Heart left ventricle (tissue), 16 donors: ENCODE results near the gene SMARCB1. TPM values are rescaled to one million over a fixed set of nuclear protein-coding genes. Genes with fewer than 3 reads are reported as not detected.

Experiments
- ATAC-seq, 4 donors: fragments of 200-7000 bp; cut with Tn5 transposase; one replicate each; pipeline ENCODE4 v1.9.1; 2020 to 2022; ENCODE audit warnings: moderate library complexity in 4 of 4, mild to moderate bottlenecking in 3 of 4, moderate number of reproducible peaks in 1 of 4
- DNase-seq, 5 donors: peaks; one replicate each; pipeline ENCODE4 v3.0.0-alpha.2; 2020
- H3K27ac ChIP-seq, 12 donors: fragments of 200-600 bp; sonication (generic) in 4 of 12; one replicate each; pipeline versions ENCODE4 v1.5.0 to v1.8.0; 2016 to 2022; ENCODE audit warnings: mild to moderate bottlenecking in 2 of 12
- H3K27me3 ChIP-seq, 9 donors: fragments of 200-600 bp; sonication (generic) in 2 of 9; one replicate each; pipeline versions ENCODE4 v1.5.1 to v1.8.0; 2016 to 2022; ENCODE audit warnings: mild to moderate bottlenecking in 3 of 9
- H3K36me3 ChIP-seq, 9 donors: fragments of 200-600 bp; sonication (generic) in 2 of 9; one replicate each; pipeline versions ENCODE4 v1.5.0 to v1.8.0; 2018 to 2022; ENCODE audit warnings: mild to moderate bottlenecking in 2 of 9
- H3K4me1 ChIP-seq, 12 donors: fragments of 200-600 bp; sonication (generic) in 4 of 12; one replicate each; pipeline versions ENCODE4 v1.5.0 to v1.8.0; 2016 to 2022; ENCODE audit warnings: mild to moderate bottlenecking in 3 of 12
- H3K4me3 ChIP-seq, 12 donors: fragments of 200-600 bp; sonication (generic) in 4 of 12; one replicate each; pipeline versions ENCODE4 v1.5.0 to v1.8.0; 2017 to 2022; ENCODE audit warnings: mild to moderate bottlenecking in 9 of 12, moderate library complexity in 4 of 12
- H3K9me3 ChIP-seq, 12 donors: fragments of 200-600 bp; sonication (generic) in 4 of 12; one replicate each; pipeline versions ENCODE4 v1.5.0 to v1.8.0; 2016 to 2022; ENCODE audit warnings: mild to moderate bottlenecking in 1 of 12
- CTCF ChIP-seq, 12 donors: fragments of 200-600 bp; sonication (generic) in 4 of 12; IDR thresholded peaks; one replicate each; pipeline versions ENCODE4 v1.5.0 to v1.8.0; 2018 to 2022; ENCODE audit warnings: antibody characterized with exemption in 12 of 12, mild to moderate bottlenecking in 5 of 12
- POLR2A ChIP-seq, 2 donors: fragments of 450-650 bp; IDR thresholded peaks; one replicate each; pipeline ENCODE4 v1.6.1; 2017; ENCODE audit warnings: antibody characterized with exemption in 2 of 2, mild to moderate bottlenecking in 2 of 2, moderate library complexity in 2 of 2
- WGBS, 4 donors: extraction: QIAGEN DNeasy Blood & Tissue Kit in 2 of 4; methylation state at CpG; one replicate each; pipeline versions ENCODE4 v1.1.5 to v1.1.7; 2013 to 2018; 5-methylcytosine and 5-hydroxymethylcytosine counted together
- intact Hi-C, 10 donors: fragments of 100-400 bp; cut with DNase I; formaldehyde crosslinking; loops; one replicate each; pipeline versions ENCODE4 v1.11.1 to v1.14.2; 2022
- polyA plus RNA-seq, 2 donors: library from polyadenylated mRNA; stranded (reverse); fragments of 200-250 nt; gene quantifications; one replicate each; pipeline ENCODE4 v1.2.3, GENCODE V29; 2013
- total RNA-seq, 9 donors: library from RNA; depleted of rRNA in 2 of 9; stranded (reverse); fragments of >200 nt in 2 of 9; fragmentation: NEBNext Ultra II Directional in 3 of 9; extraction: Animal tissue kit (Norgen Biotek cat#: 25700) in 3 of 9; gene quantifications; one replicate each; pipeline versions ENCODE4 v1.1.0 to v1.2.4, GENCODE V29; 2016 to 2023
- donor health status: ischemic (EF 13 %, LVEDD 7.1; RV severe dilation, severe dysfunction).
- donor health status: healthy with polysubstance abuse.
- donor health status: DM: no; HTN: yes; CAD: no.
- donor health status: DM: no; HTN: no; CAD: no.
- donor health status: ischemic (EF 25% LVEDD 6.9; RV normal size, moderate dysfunction).
- donor health status: ischemic (EF 25% LVEDD 5.7; RV mildly dilated, moderate dysfunction).
- donor health status: healthy.
- donor health status: DM: yes; HTN: yes; CAD: no.
- donor health status: ischemic (EF 35%, LVEDD 5.7; RV mildly dilated, moderate dysfunction).
- donor health status: nonischemic (EF 11% LVEDD 7.7; RV severe dilation, severe dysfunction).
- donor health status: DM: yes; HTN: yes; CAD: no.
- donor health status: PGD.
- donor health status: ischemic (EF 29% LVEDD 5.4; RV normal size, mild dysfunction).
- donor health status: nonischemic (EF 23%, LVEDD 6.1; RV moderate dilation, normal function).

The SMARCB1 gene
- total and polyA plus RNA-seq, 11 donors: 30.2 to 75.3 (median 45.6) TPM

- intact Hi-C loops: loop anchor here in 2 of 10 donors (2.0 to 5.0 kb wide), 2 partner anchors 19 to 33 kb away; no protein-coding TSS in a partner anchor
- H3K27ac ChIP-seq: peak overlapping the region in 3 of 12 donors; percentile 81 to 87 (median 81)
- DNase-seq (peak in 1 of 5 donors; percentile 10), ATAC-seq (no peak)
- H3K4me1 ChIP-seq: peaks cover 0 to 20% (median 8%) of the 10 kb centered on the region in 12 donors
- H3K4me3 ChIP-seq: peak overlapping the region in 8 of 12 donors; percentile 62 to 81 (median 71)
- WGBS, 4 donors: 48 to 67% (median 58%) methylated on average over 12 of the region's 12 CpGs
- H3K36me3 ChIP-seq: peaks cover 0 to 6% (median 4%) of the 10 kb centered on the region in 9 donors
- H3K9me3 ChIP-seq: no peaks in the 10 kb centered on the region
- H3K27me3 ChIP-seq: no peaks in the 10 kb centered on the region
- TF ChIP-seq CTCF (IDR thresholded peaks at IDR 0.05): no peak
- TF ChIP-seq POLR2A (IDR thresholded peaks at IDR 0.05): no peak
Measured at GRCh38 chr22:23749841-23750301, 36.9 kb upstream of the SMARCB1 start.

GRCh38 chr22:23750367-23750713 is 36.4 kb upstream of the SMARCB1 start:
- Histone ChIP-seq H3K27ac (peak overlapping the region in 11 of 12 donors; percentile 63 to 92 (median 87)), H3K9me3 (no peaks in the 10 kb centered on the region), H3K4me1 (peaks cover 0 to 22% (median 8%) of the 10 kb centered on the region in 12 donors), H3K27me3 (no peaks in the 10 kb centered on the region), H3K36me3 (peaks cover 0 to 2% (median 0%) of the 10 kb centered on the region in 9 donors), H3K4me3 (peak overlapping the region; percentile 46 to 81 (median 71))
- intact Hi-C loops: loop anchor here in 1 of 10 donors (5.0 kb wide), 1 partner anchor 33 kb away; no protein-coding TSS in a partner anchor
- ATAC-seq (no peak), DNase-seq (no peak)
- 31 to 38% (median 34%) methylated on average over 5 of the region's 5 CpGs for WGBS, 4 donors
- no peak for TF ChIP-seq CTCF (IDR thresholded peaks at IDR 0.05)
- TF ChIP-seq POLR2A (IDR thresholded peaks at IDR 0.05): no peak

- intact Hi-C loops: loop anchor here in 1 of 10 donors (5.0 kb wide), 1 partner anchor 34 kb away; no protein-coding TSS in a partner anchor
- TF ChIP-seq POLR2A (IDR thresholded peaks at IDR 0.05) (peak in 1 of 2 donors; percentile 55), CTCF (IDR thresholded peaks at IDR 0.05) (peak in 4 of 12 donors; percentile 5 to 37 (median 32))
- WGBS, 4 donors: 0 to 1% (median 1%) methylated on average over 15 to 78 of the region's 78 CpGs
Measured at GRCh38 chr22:23750714-23751440, 35.9 kb upstream of the SMARCB1 start, which contains the start of gene ZNF70. Gene ZNF70 (minus strand): TSS chr22:23751112. CDS start chr22:23745140, 5,972 bp downstream.

GRCh38 chr22:23751441-23751996 is 35.2 kb upstream of the SMARCB1 start:
- Histone ChIP-seq H3K27ac (peak overlapping the region; percentile 63 to 92 (median 86)), H3K36me3 (no peaks in the 10 kb centered on the region), H3K27me3 (no peaks in the 10 kb centered on the region), H3K9me3 (no peaks in the 10 kb centered on the region), H3K4me1 (peaks cover 0 to 22% (median 8%) of the 10 kb centered on the region in 12 donors), H3K4me3 (peak overlapping the region; percentile 46 to 81 (median 71))
- intact Hi-C loops: loop anchor here in 1 of 10 donors (5.0 kb wide), 1 partner anchor 34 kb away; no protein-coding TSS in a partner anchor
- DNase-seq: peak in 1 of 5 donors; percentile 44
- TF ChIP-seq CTCF (IDR thresholded peaks at IDR 0.05): no peak
- TF ChIP-seq POLR2A (IDR thresholded peaks at IDR 0.05): no peak
- peak; percentile 8 to 50 (median 44) for ATAC-seq
- 19 to 41% (median 36%) methylated on average over 16 to 22 of the region's 22 CpGs for WGBS, 4 donors

More at GRCh38 chr22:23750714-23751440, 35.9 kb upstream of the SMARCB1 start, which contains the start of gene ZNF70:
- ATAC-seq: peak; percentile 78 to 96 (median 91)
- H3K4me3 ChIP-seq: peak within 1 kb of the TSS; percentile 46 to 81 (median 71)
- H3K4me1 ChIP-seq: peaks cover 0 to 22% (median 8%) of the 10 kb centered on the region in 12 donors
- H3K27ac ChIP-seq: peak within 1 kb of the TSS; percentile 63 to 92 (median 86)
- H3K36me3 ChIP-seq: no peaks in the 10 kb centered on the region
- no peaks in the 10 kb centered on the region for H3K27me3 ChIP-seq
- peak; percentile 86 to 93 (median 87) for DNase-seq
- no peaks in the 10 kb centered on the region for H3K9me3 ChIP-seq
